ENCODE data around the gene THSD7A. TPM values are rescaled to one million over a fixed set of nuclear protein-coding genes. Genes with fewer than 3 reads are reported as not detected.

Gene THSD7A
- total and polyA plus RNA-seq, 9 of the 15 experiments (the other 6 are each of a cell fraction or from before 2014, with no cell fraction given): 0.01 to 0.02 TPM; not detected in 7

DNA sequence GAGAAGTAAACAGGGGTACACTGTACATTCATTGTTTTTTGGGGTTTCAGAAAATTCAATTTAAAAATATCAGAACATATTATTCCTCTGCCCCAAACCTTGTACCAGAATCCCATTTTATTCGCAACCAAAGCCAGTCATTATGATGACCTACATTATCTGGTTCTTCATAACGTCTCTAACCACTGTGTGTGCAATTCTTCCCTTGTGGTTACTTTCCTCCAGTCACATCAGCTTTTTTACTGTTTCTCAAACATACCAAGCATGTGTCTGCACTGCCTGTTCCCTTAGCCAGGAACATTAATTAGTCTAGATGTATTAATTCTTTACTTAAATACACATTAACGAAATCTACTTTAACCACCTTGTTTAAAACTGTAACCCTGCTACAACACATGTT is 64.8 kb downstream of the THSD7A start:
- H3K9ac ChIP-seq (ENCODE audit: insufficient read depth in 1 of 2, low read depth in 2 of 2, low read length in 2 of 2): no peak overlapping the region
- no peaks in the 10 kb centered on the region for H3K36me3 ChIP-seq (ENCODE audit: control insufficient read depth, insufficient read depth, low read length)
- no peak overlapping the region for H3K4me3 ChIP-seq
- no peak overlapping the region for H2AFZ ChIP-seq (ENCODE audit: low read depth, low read length)
- BruUV-seq (replicated peaks): no TSS peak
- POLR2A ChIA-PET: no interaction called here
- WGBS (ENCODE audit: insufficient coverage, low coverage, missing lambda C conversion rate): 1% methylated on average over 3 of the region's 3 CpGs
- in situ Hi-C loops (cut with MboI): no loop called here
- no peak overlapping the region for H3K4me2 ChIP-seq (ENCODE audit: insufficient read depth, low read length)
- ATAC-seq (no peak), FAIRE-seq (no peak), DNase-seq (ENCODE audit: extremely low read depth in 1 of 4, low spot score in 3 of 4) (no peak)
- no peaks in the 10 kb centered on the region for H3K27me3 ChIP-seq (ENCODE audit: control insufficient read depth in 2 of 2, insufficient read depth in 2 of 2, low read length in 2 of 2)
- H3K79me2 ChIP-seq (ENCODE audit: control insufficient read depth, insufficient read depth, low read length): no peaks in the 10 kb centered on the region
- H3K9me1 ChIP-seq (ENCODE audit: control insufficient read depth, insufficient read depth, low read length): no peaks in the 10 kb centered on the region
- intact Hi-C loops (cut with micrococcal nuclease): no loop called here
- H3K4me1 ChIP-seq (replicated peaks in 1 of 2; ENCODE audit: control insufficient read depth in 2 of 2, insufficient read depth in 2 of 2, low read length in 2 of 2): no peaks in the 10 kb centered on the region
- no peaks in the 10 kb centered on the region for H4K20me1 ChIP-seq (replicated peaks; ENCODE audit: control insufficient read depth, insufficient read depth, low read length)
- H3K27ac ChIP-seq (ENCODE audit: extremely low read depth, low read depth, low read length): no peak overlapping the region
- no peaks in the 10 kb centered on the region for H3K9me3 ChIP-seq (replicated peaks; ENCODE audit: control insufficient read depth, insufficient read depth, low read depth, low read length)
- CTCF ChIA-PET (ENCODE audit: low intra/inter-chr PET ratio): no interaction called here
- TF ChIP-seq MEF2A (IDR thresholded peaks at IDR 0.05; ENCODE audit: control insufficient read depth, low read depth, low read length): no peak
- TF ChIP-seq, protein P1, sequence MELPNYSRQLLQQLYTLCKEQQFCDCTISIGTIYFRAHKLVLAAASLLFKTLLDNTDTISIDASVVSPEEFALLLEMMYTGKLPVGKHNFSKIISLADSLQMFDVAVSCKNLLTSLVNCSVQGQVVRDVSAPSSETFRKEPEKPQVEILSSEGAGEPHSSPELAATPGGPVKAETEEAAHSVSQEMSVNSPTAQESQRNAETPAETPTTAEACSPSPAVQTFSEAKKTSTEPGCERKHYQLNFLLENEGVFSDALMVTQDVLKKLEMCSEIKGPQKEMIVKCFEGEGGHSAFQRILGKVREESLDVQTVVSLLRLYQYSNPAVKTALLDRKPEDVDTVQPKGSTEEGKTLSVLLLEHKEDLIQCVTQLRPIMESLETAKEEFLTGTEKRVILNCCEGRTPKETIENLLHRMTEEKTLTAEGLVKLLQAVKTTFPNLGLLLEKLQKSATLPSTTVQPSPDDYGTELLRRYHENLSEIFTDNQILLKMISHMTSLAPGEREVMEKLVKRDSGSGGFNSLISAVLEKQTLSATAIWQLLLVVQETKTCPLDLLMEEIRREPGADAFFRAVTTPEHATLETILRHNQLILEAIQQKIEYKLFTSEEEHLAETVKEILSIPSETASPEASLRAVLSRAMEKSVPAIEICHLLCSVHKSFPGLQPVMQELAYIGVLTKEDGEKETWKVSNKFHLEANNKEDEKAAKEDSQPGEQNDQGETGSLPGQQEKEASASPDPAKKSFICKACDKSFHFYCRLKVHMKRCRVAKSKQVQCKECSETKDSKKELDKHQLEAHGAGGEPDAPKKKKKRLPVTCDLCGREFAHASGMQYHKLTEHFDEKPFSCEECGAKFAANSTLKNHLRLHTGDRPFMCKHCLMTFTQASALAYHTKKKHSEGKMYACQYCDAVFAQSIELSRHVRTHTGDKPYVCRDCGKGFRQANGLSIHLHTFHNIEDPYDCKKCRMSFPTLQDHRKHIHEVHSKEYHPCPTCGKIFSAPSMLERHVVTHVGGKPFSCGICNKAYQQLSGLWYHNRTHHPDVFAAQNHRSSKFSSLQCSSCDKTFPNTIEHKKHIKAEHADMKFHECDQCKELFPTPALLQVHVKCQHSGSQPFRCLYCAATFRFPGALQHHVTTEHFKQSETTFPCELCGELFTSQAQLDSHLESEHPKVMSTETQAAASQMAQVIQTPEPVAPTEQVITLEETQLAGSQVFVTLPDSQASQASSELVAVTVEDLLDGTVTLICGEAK (IDR thresholded peaks at IDR 0.05): no peak
- TF ChIP-seq, protein P1 (CRISPR knock-in tag; IDR thresholded peaks at IDR 0.05): no peak
- TF ChIP-seq ZNF830 (CRISPR knock-in tag; IDR thresholded peaks at IDR 0.05): no peak
- TF ChIP-seq ZC3H8 (IDR thresholded peaks at IDR 0.05): no peak
- no peak for TF ChIP-seq MTA3 (IDR thresholded peaks at IDR 0.05; ENCODE audit: borderline replicate concordance)
- TF ChIP-seq NFATC3 (IDR thresholded peaks at IDR 0.05): no peak
- no peak for TF ChIP-seq NUFIP1 (IDR thresholded peaks at IDR 0.05; ENCODE audit: partially characterized antibody)
- TF ChIP-seq, protein P2, sequence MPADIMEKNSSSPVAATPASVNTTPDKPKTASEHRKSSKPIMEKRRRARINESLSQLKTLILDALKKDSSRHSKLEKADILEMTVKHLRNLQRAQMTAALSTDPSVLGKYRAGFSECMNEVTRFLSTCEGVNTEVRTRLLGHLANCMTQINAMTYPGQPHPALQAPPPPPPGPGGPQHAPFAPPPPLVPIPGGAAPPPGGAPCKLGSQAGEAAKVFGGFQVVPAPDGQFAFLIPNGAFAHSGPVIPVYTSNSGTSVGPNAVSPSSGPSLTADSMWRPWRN (IDR thresholded peaks at IDR 0.05; ENCODE audit: low read depth): no peak
- no peak for TF ChIP-seq ZNF197 (CRISPR knock-in tag; IDR thresholded peaks at IDR 0.05; ENCODE audit: low read depth)
- no peak for TF ChIP-seq PURB (CRISPR knock-in tag; IDR thresholded peaks at IDR 0.05; ENCODE audit: low read depth)
- no peak for TF ChIP-seq SAFB (IDR thresholded peaks at IDR 0.05; ENCODE audit: borderline replicate concordance, low read depth, low read length)
- TF ChIP-seq, protein P3, sequence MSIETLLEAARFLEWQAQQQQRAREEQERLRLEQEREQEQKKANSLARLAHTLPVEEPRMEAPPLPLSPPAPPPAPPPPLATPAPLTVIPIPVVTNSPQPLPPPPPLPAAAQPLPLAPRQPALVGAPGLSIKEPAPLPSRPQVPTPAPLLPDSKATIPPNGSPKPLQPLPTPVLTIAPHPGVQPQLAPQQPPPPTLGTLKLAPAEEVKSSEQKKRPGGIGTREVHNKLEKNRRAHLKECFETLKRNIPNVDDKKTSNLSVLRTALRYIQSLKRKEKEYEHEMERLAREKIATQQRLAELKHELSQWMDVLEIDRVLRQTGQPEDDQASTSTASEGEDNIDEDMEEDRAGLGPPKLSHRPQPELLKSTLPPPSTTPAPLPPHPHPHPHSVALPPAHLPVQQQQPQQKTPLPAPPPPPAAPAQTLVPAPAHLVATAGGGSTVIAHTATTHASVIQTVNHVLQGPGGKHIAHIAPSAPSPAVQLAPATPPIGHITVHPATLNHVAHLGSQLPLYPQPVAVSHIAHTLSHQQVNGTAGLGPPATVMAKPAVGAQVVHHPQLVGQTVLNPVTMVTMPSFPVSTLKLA (conservative IDR thresholded peaks at IDR 0.05): no peak
- TF ChIP-seq MCM2 (IDR thresholded peaks at IDR 0.05; ENCODE audit: low read depth): no peak
